Left colon (tissue), 2 donors: ENCODE results near the gene DNM1L. TPM values are rescaled to one million over a fixed set of nuclear protein-coding genes. Genes with fewer than 3 reads are reported as not detected.

ENCODE experiments used
- ATAC-seq: fragments of 200-7000 bp; cut with Tn5 transposase; one replicate; pipeline ENCODE4 v1.9.1; 2020; ENCODE audit warnings: mild to moderate bottlenecking, moderate library complexity
- DNase-seq, 2 donors: peaks; one replicate each; pipeline ENCODE4 v3.0.0-alpha.2; 2020
- intact Hi-C, 2 donors: fragments of 100-400 bp; cut with DNase I in 1 of 2; cut with micrococcal nuclease in 1 of 2; formaldehyde crosslinking; loops; one replicate each; pipeline versions ENCODE4 v1.11.2 to v1.14.0; 2022; cut with DNase I, micrococcal nuclease
- total RNA-seq, 2 donors: library from RNA; stranded (reverse); fragmentation: NEBNext Ultra II Directional; extraction: Animal tissue kit (Norgen Biotek cat#: 25700); gene quantifications; one replicate each; pipeline ENCODE4 v1.2.1, GENCODE V29; 2021
- donor health status: DM: no; HTN: no; CAD: no.
- donor health status: DM: yes; HTN: yes; CAD: no.

DNM1L gene
- total RNA-seq, 2 donors from 2014 or later = 46.8 to 55.9 TPM

DNA sequence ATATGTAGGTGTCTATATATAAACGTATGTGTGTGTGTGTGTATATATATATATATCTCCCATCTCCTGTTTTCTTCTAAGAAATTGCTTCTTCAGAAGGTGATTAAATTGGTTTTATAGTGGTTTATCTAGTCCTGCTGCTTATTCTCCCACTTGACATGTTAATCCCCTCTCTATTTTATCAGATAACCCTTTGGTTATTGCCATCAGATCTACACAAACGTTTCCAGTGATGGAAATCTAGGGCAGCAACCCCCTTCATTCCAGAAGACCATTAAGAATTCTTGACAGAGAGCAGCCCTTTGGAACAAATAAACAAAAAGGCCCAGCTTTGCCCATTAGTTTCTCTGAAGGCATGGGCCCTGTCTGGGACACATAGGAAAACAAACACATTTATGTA, 110.8 kb downstream of the DNM1L start:
- no peak for DNase-seq
- ATAC-seq = no peak
- intact Hi-C loops = no loop called here

DNA sequence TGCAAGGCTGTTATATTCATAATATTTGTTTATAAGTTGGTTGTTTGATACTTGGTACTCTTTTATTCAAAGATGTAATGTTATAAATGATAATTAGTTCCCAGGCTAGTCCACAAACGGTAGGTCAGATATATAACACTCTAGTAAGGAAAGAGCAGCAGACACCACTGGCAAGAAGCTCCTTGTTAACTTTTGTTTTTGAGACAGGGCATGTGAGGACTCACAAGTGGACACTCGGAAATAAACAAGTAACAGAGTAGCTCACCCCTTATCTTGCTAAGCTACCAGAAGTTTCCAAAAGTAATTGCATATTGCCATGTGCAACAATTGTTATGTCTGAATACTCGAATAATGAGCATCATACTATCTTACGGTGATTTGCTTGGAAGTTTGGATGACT, 115.2 kb downstream of the DNM1L start:
- intact Hi-C loops = no loop called here
- DNase-seq = no peak
- no peak for ATAC-seq

Other genes starting within 250 kb of the DNM1L start
- gene YARS2, start 76.6 kb downstream of the DNM1L start, total RNA-seq = 10 to 100 TPM; 13.4 to 14.9 TPM
- 100 to 1,000 TPM; 117 to 175 TPM for gene PKP2, start 217.5 kb downstream of the DNM1L start, total RNA-seq